Mesenteric fat pad (tissue), 1 donor: ENCODE measurements around the gene GBP5. TPM values are rescaled to one million over a fixed set of nuclear protein-coding genes. Genes with fewer than 3 reads are reported as not detected.
"Not testable (repeated sequence)": the region's sequence is repeated elsewhere in the genome, so short reads cannot be mapped to it uniquely, and the experiment has no call there.

Source experiments
- DNase-seq: peaks from one replicate; pipeline ENCODE4 v3.0.0-alpha.2; 2020; ENCODE audit warnings: low spot score
- long read RNA-seq: library from polyadenylated mRNA; unstranded; transcript quantifications from one replicate; pipeline ENCODE4 v2.0.0, GENCODE V29; 2020
- total RNA-seq: library from RNA; stranded (reverse); fragmentation: NEBNext Ultra II Directional; extraction: Animal tissue kit (Norgen Biotek cat#: 25700); gene quantifications from one replicate; pipeline ENCODE4 v1.2.1, GENCODE V29; 2021
- donor health status: DM: yes; HTN: yes; CAD: no.

GBP5 gene, protein sequence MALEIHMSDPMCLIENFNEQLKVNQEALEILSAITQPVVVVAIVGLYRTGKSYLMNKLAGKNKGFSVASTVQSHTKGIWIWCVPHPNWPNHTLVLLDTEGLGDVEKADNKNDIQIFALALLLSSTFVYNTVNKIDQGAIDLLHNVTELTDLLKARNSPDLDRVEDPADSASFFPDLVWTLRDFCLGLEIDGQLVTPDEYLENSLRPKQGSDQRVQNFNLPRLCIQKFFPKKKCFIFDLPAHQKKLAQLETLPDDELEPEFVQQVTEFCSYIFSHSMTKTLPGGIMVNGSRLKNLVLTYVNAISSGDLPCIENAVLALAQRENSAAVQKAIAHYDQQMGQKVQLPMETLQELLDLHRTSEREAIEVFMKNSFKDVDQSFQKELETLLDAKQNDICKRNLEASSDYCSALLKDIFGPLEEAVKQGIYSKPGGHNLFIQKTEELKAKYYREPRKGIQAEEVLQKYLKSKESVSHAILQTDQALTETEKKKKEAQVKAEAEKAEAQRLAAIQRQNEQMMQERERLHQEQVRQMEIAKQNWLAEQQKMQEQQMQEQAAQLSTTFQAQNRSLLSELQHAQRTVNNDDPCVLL
- total RNA-seq, result 2.1 TPM
- long read RNA-seq, partial matches to known transcripts, result 1 of 2 reads
- long read RNA-seq, other reads (novel, unspliced or antisense), result 1 of 2 reads

DNA sequence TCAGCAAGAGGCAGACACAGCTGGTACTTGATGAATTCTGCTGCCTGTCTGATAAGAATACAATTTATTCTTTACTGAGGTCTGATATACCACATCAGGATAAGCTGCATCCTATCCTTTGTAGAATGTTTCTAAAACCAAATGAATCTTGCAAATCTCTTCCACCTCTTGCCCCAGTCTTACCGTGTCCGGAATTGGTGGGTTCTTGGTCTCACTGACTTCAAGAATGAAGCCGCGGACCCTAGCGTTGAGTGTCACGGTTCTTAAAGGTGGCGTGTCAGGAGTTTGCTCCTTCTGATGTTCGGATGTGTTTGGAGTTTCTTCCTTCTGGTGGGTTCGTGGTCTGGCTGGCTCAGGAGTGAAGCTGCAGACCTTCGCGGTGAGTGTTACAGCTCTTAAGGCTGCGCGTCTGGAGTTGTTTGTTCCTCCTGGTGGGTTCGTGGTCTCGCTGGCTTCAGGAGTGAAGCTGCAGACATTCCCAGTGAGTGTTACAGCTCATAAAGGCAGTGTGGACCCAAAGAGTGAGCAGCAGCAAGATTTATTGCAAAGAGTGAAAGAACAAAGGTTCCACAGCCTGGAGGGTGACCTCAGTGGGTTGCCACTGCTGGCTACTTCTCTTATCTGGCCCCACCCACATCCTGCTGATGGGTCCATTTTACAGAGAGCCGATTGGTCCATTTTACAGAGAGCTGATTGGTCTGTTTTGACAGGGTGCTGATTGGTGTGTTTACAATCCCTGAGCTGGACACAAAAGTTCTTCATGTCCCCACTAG, at the start of gene GBP5:
Gene GBP5, minus strand, starts transcription at position 592 of the 773 bp plus-strand sequence. CDS start 3,305 bp downstream, outside the sequence.
- not testable (repeated sequence) for DNase-seq

DNA sequence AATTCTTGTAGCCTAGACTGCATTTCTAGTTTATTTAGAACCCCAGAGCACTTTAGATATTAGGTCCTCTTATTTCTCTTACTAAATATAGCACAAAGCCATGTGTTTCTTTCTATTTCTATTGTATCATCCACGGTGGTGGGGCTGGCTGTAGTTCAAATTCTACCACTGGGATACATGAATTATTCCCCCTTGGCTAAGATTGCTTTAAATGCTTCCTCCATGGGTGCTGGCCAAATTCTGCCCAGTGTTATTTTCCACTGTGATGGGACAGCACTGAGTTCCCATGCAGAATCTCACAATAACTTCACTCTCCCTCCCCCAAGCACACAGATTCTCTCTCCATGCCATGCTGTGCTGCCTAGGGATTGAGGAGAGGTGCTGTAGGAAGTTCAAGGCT, 49.7 kb upstream of the GBP5 start:
- DNase-seq, result no peak

- DNase-seq, result no peak
Observed at GRCh38 chr1:89312572-89312971, 39.9 kb upstream of the GBP5 start.

- no peak for DNase-seq
Observed at GRCh38 chr1:89311757-89312156, 39.1 kb upstream of the GBP5 start.

GRCh38 chr1:89310976-89311375, 38.3 kb upstream of the GBP5 start:
- no peak for DNase-seq

DNA sequence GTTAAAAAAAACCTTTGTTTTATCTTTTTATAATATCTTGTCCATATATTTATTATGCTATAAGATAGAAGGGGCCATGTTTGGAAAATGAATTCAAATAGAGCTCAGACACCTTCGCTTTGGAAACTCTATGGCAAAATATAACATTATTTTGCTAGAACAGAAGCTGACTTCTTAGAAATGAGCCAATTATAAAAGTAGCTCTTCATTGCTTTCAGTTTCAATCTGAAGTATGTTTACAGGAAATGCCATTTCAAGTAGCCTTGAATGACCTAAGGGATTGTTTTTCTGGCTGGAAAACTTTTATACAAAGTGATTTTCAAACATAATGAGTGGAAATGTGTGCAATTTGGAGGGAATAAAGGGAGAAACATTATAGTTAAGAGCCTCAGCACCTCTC, 37.8 kb upstream of the GBP5 start:
- no peak for DNase-seq

GRCh38 chr1:89309828-89310227, 37.2 kb upstream of the GBP5 start:
- no peak for DNase-seq

DNA sequence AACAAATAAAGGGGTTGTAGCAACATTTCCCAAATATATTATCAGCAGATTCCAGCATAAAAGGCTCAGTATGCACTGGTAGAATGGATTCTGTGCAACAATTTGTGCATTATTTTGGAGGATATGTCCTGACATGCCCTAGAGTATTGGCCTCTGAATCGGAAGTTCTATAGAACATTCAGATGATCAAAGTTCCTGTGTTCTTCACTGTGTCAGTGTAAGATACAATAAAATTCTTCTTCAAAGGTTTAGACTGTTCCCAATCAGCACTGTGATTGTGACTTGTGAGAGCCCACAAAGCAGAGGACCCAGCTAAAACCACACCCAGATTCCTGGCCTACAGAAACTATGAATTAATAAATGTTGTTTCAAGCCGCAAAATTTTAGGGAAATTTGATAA, 33.6 kb upstream of the GBP5 start:
- DNase-seq, result no peak

DNA sequence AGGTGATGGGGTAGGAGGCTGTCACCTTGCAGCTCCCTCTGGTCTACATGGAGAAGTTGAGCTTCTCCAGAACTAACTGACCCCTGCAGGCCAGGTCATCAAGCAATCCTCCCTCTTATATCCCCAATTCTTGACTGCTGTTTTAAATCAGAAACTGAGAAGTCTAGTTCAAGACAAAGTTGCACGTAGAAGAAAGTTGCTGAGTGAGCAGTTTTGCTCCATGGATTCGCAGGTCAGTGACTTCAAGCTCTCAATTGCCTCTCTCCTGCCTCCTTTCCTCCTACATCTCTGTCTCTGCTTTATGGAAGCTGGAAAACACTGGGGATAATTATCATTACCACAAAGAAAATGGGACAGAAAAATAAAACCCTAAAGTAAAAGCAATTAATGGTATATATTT, 32.8 kb upstream of the GBP5 start:
- DNase-seq, result no peak

- DNase-seq, result no peak
Observed at GRCh38 chr1:89304572-89305230, 32.0 kb upstream of the GBP5 start.

GRCh38 chr1:89302697-89303332, 30.2 kb upstream of the GBP5 start:
- no peak for DNase-seq

DNA sequence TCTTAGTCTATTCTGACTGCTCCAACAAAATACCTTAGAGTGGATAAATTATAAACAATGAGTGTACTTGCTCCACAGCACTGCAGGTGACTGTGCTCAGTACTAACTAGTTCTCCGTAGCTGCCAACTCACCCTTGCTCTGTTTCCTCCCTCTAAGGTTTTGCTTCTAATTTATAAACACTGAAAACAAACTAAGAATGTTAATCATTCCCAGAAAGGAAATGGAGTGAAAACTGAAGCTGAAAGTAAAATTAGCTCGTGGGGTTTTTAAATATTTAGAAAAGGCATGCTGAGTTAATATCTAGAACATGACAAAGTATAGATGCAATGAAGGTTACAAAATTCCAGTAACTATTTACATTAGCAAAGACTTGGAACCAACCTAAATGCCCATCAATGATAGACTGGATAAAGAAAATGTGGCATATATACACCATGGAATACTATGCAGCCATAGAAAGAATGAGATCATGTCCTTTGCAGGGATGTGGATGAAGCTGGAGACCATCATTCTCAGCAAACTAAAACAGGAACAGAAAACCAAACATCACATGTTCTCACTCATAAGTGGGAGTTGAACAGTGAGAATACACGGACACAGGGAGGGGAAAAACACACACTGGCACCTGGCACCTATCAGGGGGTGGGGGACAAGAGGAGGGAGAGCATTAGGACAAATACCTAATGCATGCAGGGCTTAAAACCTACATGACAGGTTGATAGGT, 27.2 kb upstream of the GBP5 start:
- DNase-seq, result not testable (repeated sequence)

GRCh38 chr1:89298461-89298860, 25.8 kb upstream of the GBP5 start:
- DNase-seq, result no peak

DNA sequence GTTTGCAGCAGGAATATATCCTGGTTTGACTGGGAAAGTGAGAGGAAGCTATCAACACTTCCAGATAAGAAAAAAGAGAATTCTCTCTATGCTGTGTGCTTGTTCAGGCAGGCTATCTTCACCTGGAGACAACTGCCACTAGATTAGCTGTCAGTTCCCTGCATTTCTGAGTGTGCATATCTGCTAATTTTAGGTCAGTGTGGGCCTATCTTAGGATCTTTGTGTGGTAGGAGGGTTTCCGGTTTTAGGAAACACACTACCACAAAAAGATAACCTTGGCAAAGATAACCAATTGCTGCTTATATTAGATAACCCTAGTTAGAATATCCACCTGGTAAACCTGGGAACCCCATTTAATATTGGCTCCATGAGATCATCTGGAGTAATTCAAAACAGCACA, 22.5 kb upstream of the GBP5 start:
- DNase-seq, result no peak

DNA sequence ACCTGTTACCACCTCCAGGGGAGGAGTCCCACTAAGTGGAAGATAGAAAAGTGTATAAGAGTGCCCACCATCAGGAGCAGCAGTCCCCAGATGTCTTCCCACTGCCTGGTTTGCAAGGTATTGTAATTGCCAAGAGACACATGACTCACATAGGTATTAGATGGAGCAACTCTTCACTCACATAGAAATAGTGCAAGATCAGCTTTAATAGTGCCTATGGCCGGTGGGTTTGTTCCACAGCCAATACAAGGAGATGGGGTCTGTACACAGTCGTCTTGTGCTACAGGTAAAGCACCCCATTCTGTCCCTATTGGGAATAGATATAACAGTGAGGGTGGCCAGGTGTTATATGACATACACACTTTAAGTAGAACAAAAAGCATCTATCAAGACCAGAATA, 18.6 kb upstream of the GBP5 start:
- no peak for DNase-seq

DNA sequence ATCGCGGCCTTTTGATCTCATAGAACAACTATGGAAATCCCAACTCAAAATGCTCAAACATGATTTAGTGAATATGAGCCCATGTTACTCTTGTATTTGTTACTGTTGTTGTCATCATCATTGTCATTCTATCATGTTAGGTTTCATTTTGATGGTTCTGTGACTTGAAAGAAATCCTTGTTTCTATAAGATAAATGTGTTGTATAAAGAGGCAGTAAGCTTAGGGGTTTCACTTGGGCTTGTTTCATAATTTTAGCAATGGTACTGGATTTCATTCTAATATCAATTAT, 15.3 kb upstream of the GBP5 start:
- no peak for DNase-seq

GRCh38 chr1:89287181-89288050, 14.8 kb upstream of the GBP5 start:
- DNase-seq, result no peak

DNA sequence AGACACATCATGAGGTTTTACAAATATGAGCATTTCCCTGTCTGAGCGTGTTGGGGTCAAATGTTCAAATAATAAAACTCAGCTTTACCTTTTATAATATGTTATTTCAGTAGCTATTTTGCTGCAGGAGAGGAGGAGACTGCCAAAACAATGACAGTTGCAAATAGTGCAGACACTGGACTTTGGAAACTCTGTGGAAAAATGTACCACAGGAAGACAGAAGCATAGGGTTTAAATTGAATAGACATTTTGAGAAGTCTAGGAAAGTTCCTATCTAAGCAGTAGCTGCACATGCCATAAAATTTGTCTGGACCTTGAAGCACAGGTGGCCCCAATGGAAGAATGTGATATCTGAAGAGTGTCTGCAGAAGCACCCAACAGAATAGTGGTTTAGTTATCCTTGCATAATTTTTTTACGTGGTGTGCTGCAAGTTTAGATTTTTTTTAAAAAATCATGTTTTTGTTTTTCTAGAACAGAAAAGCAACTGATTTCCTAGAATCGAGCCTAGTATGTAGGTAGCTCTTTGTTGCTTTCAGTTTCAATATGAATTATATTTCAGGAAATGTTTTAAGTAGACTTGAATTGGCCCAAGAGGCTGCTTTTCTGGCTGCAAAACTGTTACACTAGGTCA, 14.0 kb upstream of the GBP5 start:
- DNase-seq, result no peak

DNA sequence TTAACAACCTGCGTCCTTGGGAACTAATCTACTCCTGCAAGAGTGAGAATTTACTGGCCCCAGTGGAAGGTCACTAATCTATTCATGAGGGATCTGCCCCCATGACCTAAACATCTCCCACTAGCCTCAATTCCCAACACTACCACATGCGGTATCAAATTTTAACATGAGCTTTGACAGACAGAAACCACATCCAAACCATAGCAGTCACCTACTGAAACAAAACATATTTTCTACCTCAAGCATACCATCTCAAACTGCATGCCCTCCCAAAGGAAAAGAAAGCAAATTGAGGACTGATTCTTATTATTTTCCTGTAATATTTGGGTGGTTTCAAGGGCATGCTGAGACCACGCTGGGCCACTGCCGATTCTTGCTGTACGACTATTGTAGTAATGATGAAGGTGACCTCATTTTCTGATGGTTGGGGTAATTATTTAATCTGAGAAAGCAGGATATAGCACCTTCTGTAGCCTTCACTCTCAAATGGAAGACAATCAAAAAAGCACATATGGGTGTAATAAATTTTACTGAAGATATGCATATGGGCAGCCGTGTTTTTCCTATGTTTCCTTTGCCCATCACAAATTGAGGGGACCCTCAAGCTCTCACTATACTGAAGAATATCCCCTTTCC, 13.2 kb upstream of the GBP5 start:
- DNase-seq, result no peak
